H9 (cell line): ENCODE data around the gene C16orf74. TPM values are rescaled to one million over a fixed set of nuclear protein-coding genes. Genes with fewer than 3 reads are reported as not detected.

ENCODE experiments used
- DNase-seq: peaks from one replicate; pipeline ENCODE4 v3.0.0-alpha.2; 2017
- H2AFZ ChIP-seq: one replicate; pipeline ENCODE4 v1.6.1; 2013; ENCODE audit warnings: mild to moderate bottlenecking, low read length, control low read depth, moderate library complexity
- H2AK5ac ChIP-seq: 2 replicates; pipeline ENCODE4 v1.6.1; 2013; ENCODE audit warnings: low read length, control low read depth, mixed read lengths; ENCODE audit not compliant: insufficient read length
- H2BK120ac ChIP-seq: one replicate; pipeline ENCODE4 v1.6.1; 2013; ENCODE audit warnings: low read depth, mild to moderate bottlenecking, low read length, control low read depth, inconsistent platforms; ENCODE audit not compliant: poor library complexity, severe bottlenecking
- H2BK12ac ChIP-seq: 2 replicates; pipeline ENCODE4 v1.6.1; 2013; ENCODE audit warnings: low read length, control low read depth, mixed read lengths, low read depth; ENCODE audit not compliant: insufficient read length
- H2BK15ac ChIP-seq: 2 replicates; pipeline ENCODE4 v1.6.1; 2013; ENCODE audit warnings: low read depth, low read length, control low read depth
- H2BK20ac ChIP-seq: one replicate; pipeline ENCODE4 v1.6.1; 2013; ENCODE audit warnings: low read depth, mild to moderate bottlenecking, low read length, control low read depth, inconsistent platforms; ENCODE audit not compliant: poor library complexity, severe bottlenecking
- H2BK5ac ChIP-seq: 2 replicates; pipeline ENCODE4 v1.6.1; 2013; ENCODE audit warnings: low read length, control low read depth, mixed read lengths; ENCODE audit not compliant: insufficient read length
- H3K14ac ChIP-seq: 2 replicates; pipeline ENCODE4 v1.6.1; 2013; ENCODE audit warnings: low read length, control low read depth; ENCODE audit not compliant: insufficient read depth
- H3K18ac ChIP-seq: 2 replicates; pipeline ENCODE4 v1.6.1; 2013; ENCODE audit warnings: low read depth, mild to moderate bottlenecking, mixed read lengths, low read length, control low read depth; ENCODE audit not compliant: insufficient read length
- H3K23ac ChIP-seq: 2 replicates; pipeline ENCODE4 v1.6.1; 2013; ENCODE audit warnings: low read length, control low read depth, mixed read lengths, low read depth; ENCODE audit not compliant: insufficient read length
- H3K23me2 ChIP-seq: 2 replicates; pipeline ENCODE4 v1.6.1; 2013; ENCODE audit warnings: low read depth, mild to moderate bottlenecking, mixed read lengths, low read length, control low read depth; ENCODE audit not compliant: insufficient read length, poor library complexity, severe bottlenecking
- H3K27ac ChIP-seq: 2 replicates; pipeline ENCODE4 v1.5.1; 2013; ENCODE audit warnings: low read length, control low read depth, mixed read lengths, low read depth; ENCODE audit not compliant: insufficient read length
- H3K27me3 ChIP-seq: 2 replicates; pipeline ENCODE4 v1.6.1; 2013; ENCODE audit warnings: low read length, control low read depth, inconsistent platforms; ENCODE audit not compliant: insufficient read depth
- H3K4ac ChIP-seq: 2 replicates; pipeline ENCODE4 v1.6.1; 2013; ENCODE audit warnings: low read depth, mild to moderate bottlenecking, control low read depth, inconsistent platforms, low read length, moderate library complexity
- H3K4me1 ChIP-seq: 2 replicates; pipeline ENCODE4 v1.6.1; 2013; ENCODE audit warnings: low read length, control low read depth, inconsistent platforms; ENCODE audit not compliant: insufficient read depth
- H3K4me2 ChIP-seq: 2 replicates; pipeline ENCODE4 v1.6.1; 2013; ENCODE audit warnings: low read length, control low read depth, mixed read lengths; ENCODE audit not compliant: insufficient read length, insufficient read depth
- H3K56ac ChIP-seq: 2 replicates; pipeline ENCODE4 v1.6.1; 2013; ENCODE audit warnings: low read depth, mild to moderate bottlenecking, mixed read lengths, low read length, control low read depth; ENCODE audit not compliant: insufficient read length
- H3K79me1 ChIP-seq: 2 replicates; pipeline ENCODE4 v1.6.1; 2013; ENCODE audit warnings: low read depth, mild to moderate bottlenecking, moderate library complexity, low read length, control low read depth, inconsistent platforms; ENCODE audit not compliant: insufficient read depth, poor library complexity, severe bottlenecking
- H3K79me2 ChIP-seq: 2 replicates; pipeline ENCODE4 v1.6.1; 2013; ENCODE audit warnings: low read length, control low read depth, inconsistent platforms; ENCODE audit not compliant: insufficient read depth
- H3K9ac ChIP-seq: 2 replicates; pipeline ENCODE4 v1.6.1; 2013; ENCODE audit warnings: low read length, control low read depth, mixed read lengths; ENCODE audit not compliant: insufficient read length; ENCODE audit errors: extremely low read depth
- H3K9me3 ChIP-seq: one replicate; pipeline ENCODE4 v1.6.1; 2013; ENCODE audit warnings: low read depth, low read length, inconsistent platforms; ENCODE audit not compliant: control insufficient read depth
- H3T11ph ChIP-seq: one replicate; pipeline ENCODE4 v1.6.1; 2013; ENCODE audit warnings: mild to moderate bottlenecking, low read length, control low read depth, inconsistent platforms
- H4K20me1 ChIP-seq: one replicate; pipeline ENCODE4 v1.6.1; 2013; ENCODE audit not compliant: control insufficient read depth, insufficient read length, insufficient read depth
- H4K5ac ChIP-seq: 2 replicates; pipeline ENCODE4 v1.6.1; 2013; ENCODE audit warnings: low read depth, mild to moderate bottlenecking, mixed read lengths, low read length, control low read depth; ENCODE audit not compliant: insufficient read length
- H4K8ac ChIP-seq: replicated peaks from 2 replicates; pipeline ENCODE4 v1.6.1; 2013; ENCODE audit warnings: low read length, control low read depth, mixed read lengths, low read depth; ENCODE audit not compliant: insufficient read length
- H4K91ac ChIP-seq: 2 replicates; pipeline ENCODE4 v1.6.1; 2013; ENCODE audit warnings: low read depth, mild to moderate bottlenecking, moderate library complexity, mixed read lengths, low read length, control low read depth; ENCODE audit not compliant: insufficient read length
- H3K27ac Mint-ChIP-seq, 3 experiments: 2 replicates in 2 of 3; 3 replicates in 1 of 3; pipeline ENCODE4 v1.8.0; 2020 to 2021; ENCODE audit warnings: mixed read lengths in 3 of 3, mild to moderate bottlenecking in 1 of 3, moderate library complexity in 1 of 3
- H3K27me3 Mint-ChIP-seq: 2 replicates; pipeline ENCODE4 v1.8.0; 2021; ENCODE audit warnings: low read depth, mild to moderate bottlenecking, moderate library complexity, mixed read lengths
- H3K36me3 Mint-ChIP-seq, 3 experiments: 2 replicates in 2 of 3; 3 replicates in 1 of 3; pipeline ENCODE4 v1.8.0; 2020 to 2021; ENCODE audit warnings: low read depth in 3 of 3, mixed read lengths in 3 of 3; ENCODE audit not compliant: insufficient read depth in 1 of 3
- H3K4me1 Mint-ChIP-seq, 2 experiments: 2 replicates each; pipeline ENCODE4 v1.8.0; 2020; ENCODE audit warnings: mixed read lengths in 2 of 2
- H3K4me3 Mint-ChIP-seq, 2 experiments: 2 replicates in 1 of 2; 3 replicates in 1 of 2; pipeline ENCODE4 v1.8.0; 2020 to 2021; ENCODE audit warnings: mild to moderate bottlenecking in 2 of 2, mixed read lengths in 2 of 2, moderate library complexity in 1 of 2
- H3K9me3 Mint-ChIP-seq, 2 experiments: 2 replicates in 1 of 2; 3 replicates in 1 of 2; pipeline ENCODE4 v1.8.0; 2020; ENCODE audit warnings: mild to moderate bottlenecking in 2 of 2, mixed read lengths in 2 of 2, moderate library complexity in 1 of 2
- CTCF ChIP-seq: fragments of 200-600 bp; sonication (generic); conservative IDR thresholded peaks from 3 replicates; pipeline ENCODE4 v1.8.0; 2021; ENCODE audit warnings: antibody characterized with exemption, mild to moderate bottlenecking
- WGBS: extraction: QIAGEN DNeasy Blood & Tissue Kit; methylation state at CpG from one replicate; pipeline ENCODE4 v1.1.7; 2013; ENCODE audit warnings: missing lambda C conversion rate, low lambda C conversion rate, mixed read lengths; ENCODE audit not compliant: insufficient read length; ENCODE audit errors: extremely low coverage; 5-methylcytosine and 5-hydroxymethylcytosine counted together
- total RNA-seq: library from RNA; stranded (reverse); gene quantifications from 2 replicates; pipeline ENCODE4 v1.2.1, GENCODE V29; 2021

The C16orf74 gene
- total RNA-seq, 1 experiment from 2014 or later, result 5.6 TPM

DNA sequence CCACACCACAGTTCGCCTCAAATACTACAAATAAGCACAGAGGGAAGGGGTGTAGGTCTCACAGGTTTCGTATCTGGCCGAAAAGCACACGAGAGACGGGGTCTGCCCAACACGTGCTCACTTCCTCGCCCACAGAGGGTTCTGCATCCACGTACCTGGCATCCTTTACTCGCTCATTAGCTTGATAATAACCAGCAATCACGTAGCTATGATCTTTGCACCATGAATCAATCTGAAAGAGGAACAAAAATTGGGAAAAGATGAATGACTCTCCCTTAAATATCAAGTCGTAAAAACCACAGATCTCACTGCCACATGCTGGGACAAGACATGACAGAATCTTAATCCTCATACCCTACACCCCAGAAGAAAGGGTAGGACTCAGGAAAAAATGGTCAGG is 37.9 kb upstream of the C16orf74 start:
- H3K4me3 Mint-ChIP-seq, result no peak overlapping the region
- H3K56ac ChIP-seq, result no peak overlapping the region
- no peak overlapping the region for H3K4ac ChIP-seq
- H3K23ac ChIP-seq, result no peak overlapping the region
- H2BK20ac ChIP-seq, result no peak overlapping the region
- peaks cover 14% of the 10 kb centered on the region; the same call in 1 of the 2 replicates for H3K79me2 ChIP-seq
- peaks cover 0 to 5% of the 10 kb centered on the region in 2 experiments; a peak in 2 of 4 replicates for H3K4me1 Mint-ChIP-seq
- no peak for TF ChIP-seq CTCF
- no peaks in the 10 kb centered on the region for H3K4me1 ChIP-seq
- 0 out of 7 replicates have a peak overlapping the region, but pooled peaks of 1 of the 3 experiments have one; percentile 5 for H3K27ac Mint-ChIP-seq
- H3K27me3 Mint-ChIP-seq, result no peaks in the 10 kb centered on the region
- no peak overlapping the region for H3T11ph ChIP-seq
- peaks cover 0 to 3% of the 10 kb centered on the region in 2 experiments; a peak in 1 of 5 replicates for H3K9me3 Mint-ChIP-seq
- no peak overlapping the region for H3K14ac ChIP-seq
- no peaks in the 10 kb centered on the region for H3K23me2 ChIP-seq
- WGBS, result no CpG with 5 or more reads among the region's 11 CpGs
- no peak overlapping the region for H2BK120ac ChIP-seq
- no peak overlapping the region for H2BK5ac ChIP-seq
- no peak overlapping the region for H2BK15ac ChIP-seq
- H3K36me3 Mint-ChIP-seq, result peaks cover 39 to 72% (median 61%) of the 10 kb centered on the region in 3 experiments
- H3K4me2 ChIP-seq, result no peak overlapping the region
- H3K27me3 ChIP-seq, result no peaks in the 10 kb centered on the region
- H3K9me3 ChIP-seq, result no peaks in the 10 kb centered on the region
- H3K79me1 ChIP-seq, result peaks cover 13% of the 10 kb centered on the region
- H2AFZ ChIP-seq, result no peak overlapping the region
- H4K20me1 ChIP-seq, result peaks cover 3% of the 10 kb centered on the region
- no peak overlapping the region for H3K27ac ChIP-seq
- H4K8ac ChIP-seq, result no peak overlapping the region
- H4K5ac ChIP-seq, result no peak overlapping the region
- no peak for DNase-seq
- H2BK12ac ChIP-seq, result no peak overlapping the region
- H3K9ac ChIP-seq, result no peak overlapping the region
- H3K18ac ChIP-seq, result no peak overlapping the region
- no peak overlapping the region for H4K91ac ChIP-seq
- no peak overlapping the region for H2AK5ac ChIP-seq
